Loucy (cell line): ENCODE measurements around the gene CCDC102A.

Source experiments
- H2AFZ ChIP-seq: fragments of 200-600 bp; sonication (generic); 2 replicates; pipeline ENCODE4 v1.6.0; 2016; ENCODE audit warnings: antibody characterized with exemption, mild to moderate bottlenecking, low read length, moderate library complexity
- H3F3A ChIP-seq: fragments of 200-600 bp; 2 replicates; pipeline ENCODE4 v1.6.0; 2016; ENCODE audit warnings: antibody characterized with exemption, low read depth, mild to moderate bottlenecking
- H3K27me3 ChIP-seq: fragments of 200-600 bp; sonication (generic); 2 replicates; pipeline ENCODE4 v1.6.1; 2014; ENCODE audit warnings: low read length, mild to moderate bottlenecking; ENCODE audit not compliant: insufficient read depth, poor library complexity, severe bottlenecking
- H3K36me3 ChIP-seq: fragments of 200-600 bp; sonication (generic); 2 replicates; pipeline ENCODE4 v1.6.1; 2016; ENCODE audit warnings: low read length; ENCODE audit not compliant: insufficient read depth
- H3K4me1 ChIP-seq: fragments of 200-600 bp; sonication (generic); 2 replicates; pipeline ENCODE4 v1.5.1; 2014; ENCODE audit warnings: low read length, mild to moderate bottlenecking; ENCODE audit not compliant: insufficient read depth, poor library complexity, severe bottlenecking
- H3K4me2 ChIP-seq: fragments of 200-600 bp; sonication (generic); 2 replicates; pipeline ENCODE4 v1.6.0; 2014; ENCODE audit warnings: antibody characterized with exemption, low read length, low read depth, mild to moderate bottlenecking; ENCODE audit not compliant: poor library complexity, severe bottlenecking
- H3K4me3 ChIP-seq: fragments of 200-600 bp; sonication (generic); 2 replicates; pipeline ENCODE4 v1.5.1; 2014; ENCODE audit warnings: low read length, mild to moderate bottlenecking, mixed read lengths; ENCODE audit not compliant: poor library complexity, severe bottlenecking
- H3K79me2 ChIP-seq: fragments of 200-600 bp; sonication (generic); 2 replicates; pipeline ENCODE4 v1.6.1; 2014; ENCODE audit warnings: low read length; ENCODE audit not compliant: insufficient read depth
- H3K9ac ChIP-seq: fragments of 200-600 bp; sonication (generic); 2 replicates; pipeline ENCODE4 v1.6.0; 2014; ENCODE audit warnings: mild to moderate bottlenecking, low read depth, low read length, moderate library complexity; ENCODE audit not compliant: poor library complexity, severe bottlenecking
- H3K9me2 ChIP-seq: fragments of 200-600 bp; sonication (generic); replicated peaks from 2 replicates; pipeline ENCODE4 v1.6.1; 2016; ENCODE audit warnings: low read depth, low read length, mixed read lengths
- H3K9me3 ChIP-seq: fragments of 200-600 bp; sonication (generic); 2 replicates; pipeline ENCODE4 v1.6.1; 2014; ENCODE audit warnings: mild to moderate bottlenecking, antibody characterized with exemption, low read length, low read depth; ENCODE audit not compliant: insufficient read depth
- H4K20me1 ChIP-seq: fragments of 200-600 bp; sonication (generic); 2 replicates; pipeline ENCODE4 v1.6.0; 2014; ENCODE audit warnings: antibody characterized with exemption, low read length, mild to moderate bottlenecking; ENCODE audit not compliant: insufficient read depth, poor library complexity, severe bottlenecking
- EZH2phosphoT487 ChIP-seq: fragments of 200-600 bp; IDR thresholded peaks from 2 replicates; pipeline ENCODE4 v1.6.1; 2018; ENCODE audit warnings: antibody characterized with exemption, mild to moderate bottlenecking, moderate library complexity, borderline replicate concordance
- TF ChIP-seq, protein P1 (sequence below): fragments of 200-600 bp; sonication (generic); conservative IDR thresholded peaks from 2 replicates; pipeline ENCODE4 v1.5.1; 2014; ENCODE audit warnings: mild to moderate bottlenecking, antibody characterized with exemption, low read length

Gene CCDC102A

DNA sequence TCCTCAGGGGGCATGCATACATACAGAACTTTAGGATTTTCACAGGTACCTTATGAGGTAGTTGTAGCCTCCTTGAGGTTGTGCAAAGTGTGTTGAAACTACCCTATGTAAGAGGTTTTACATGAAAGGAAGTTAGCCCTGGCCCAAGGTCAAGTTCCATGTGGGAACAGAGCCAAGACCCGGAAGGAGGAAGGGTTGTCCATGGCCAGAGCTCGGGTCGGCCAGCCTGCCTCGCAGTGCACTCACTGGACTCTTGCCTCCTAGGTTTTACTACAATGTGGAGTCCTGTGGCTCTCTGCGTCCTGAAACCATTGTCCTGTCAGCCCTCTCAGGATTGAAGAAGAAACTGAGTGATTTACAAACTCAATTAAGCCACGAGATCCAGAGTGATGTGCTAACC is 65.7 kb downstream of the CCDC102A start:
- H3K4me2 ChIP-seq: no peak overlapping the region
- TF ChIP-seq, protein P1, sequence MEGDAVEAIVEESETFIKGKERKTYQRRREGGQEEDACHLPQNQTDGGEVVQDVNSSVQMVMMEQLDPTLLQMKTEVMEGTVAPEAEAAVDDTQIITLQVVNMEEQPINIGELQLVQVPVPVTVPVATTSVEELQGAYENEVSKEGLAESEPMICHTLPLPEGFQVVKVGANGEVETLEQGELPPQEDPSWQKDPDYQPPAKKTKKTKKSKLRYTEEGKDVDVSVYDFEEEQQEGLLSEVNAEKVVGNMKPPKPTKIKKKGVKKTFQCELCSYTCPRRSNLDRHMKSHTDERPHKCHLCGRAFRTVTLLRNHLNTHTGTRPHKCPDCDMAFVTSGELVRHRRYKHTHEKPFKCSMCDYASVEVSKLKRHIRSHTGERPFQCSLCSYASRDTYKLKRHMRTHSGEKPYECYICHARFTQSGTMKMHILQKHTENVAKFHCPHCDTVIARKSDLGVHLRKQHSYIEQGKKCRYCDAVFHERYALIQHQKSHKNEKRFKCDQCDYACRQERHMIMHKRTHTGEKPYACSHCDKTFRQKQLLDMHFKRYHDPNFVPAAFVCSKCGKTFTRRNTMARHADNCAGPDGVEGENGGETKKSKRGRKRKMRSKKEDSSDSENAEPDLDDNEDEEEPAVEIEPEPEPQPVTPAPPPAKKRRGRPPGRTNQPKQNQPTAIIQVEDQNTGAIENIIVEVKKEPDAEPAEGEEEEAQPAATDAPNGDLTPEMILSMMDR: no peak
- TF ChIP-seq EZH2phosphoT487: no peak
- H3K9ac ChIP-seq: no peak overlapping the region
- H3F3A ChIP-seq: no peaks in the 10 kb centered on the region
- no peaks in the 10 kb centered on the region for H3K9me3 ChIP-seq
- H3K79me2 ChIP-seq: peaks cover 9% of the 10 kb centered on the region; the same call in 1 of the 2 replicates
- peaks cover 12% of the 10 kb centered on the region for H3K4me1 ChIP-seq
- H3K36me3 ChIP-seq: peaks cover 74% of the 10 kb centered on the region; the same call in 1 of the 2 replicates
- H2AFZ ChIP-seq: no peak overlapping the region
- no peaks in the 10 kb centered on the region for H3K9me2 ChIP-seq
- H4K20me1 ChIP-seq: peaks cover 6% of the 10 kb centered on the region
- no peak overlapping the region for H3K4me3 ChIP-seq
- no peaks in the 10 kb centered on the region for H3K27me3 ChIP-seq

DNA sequence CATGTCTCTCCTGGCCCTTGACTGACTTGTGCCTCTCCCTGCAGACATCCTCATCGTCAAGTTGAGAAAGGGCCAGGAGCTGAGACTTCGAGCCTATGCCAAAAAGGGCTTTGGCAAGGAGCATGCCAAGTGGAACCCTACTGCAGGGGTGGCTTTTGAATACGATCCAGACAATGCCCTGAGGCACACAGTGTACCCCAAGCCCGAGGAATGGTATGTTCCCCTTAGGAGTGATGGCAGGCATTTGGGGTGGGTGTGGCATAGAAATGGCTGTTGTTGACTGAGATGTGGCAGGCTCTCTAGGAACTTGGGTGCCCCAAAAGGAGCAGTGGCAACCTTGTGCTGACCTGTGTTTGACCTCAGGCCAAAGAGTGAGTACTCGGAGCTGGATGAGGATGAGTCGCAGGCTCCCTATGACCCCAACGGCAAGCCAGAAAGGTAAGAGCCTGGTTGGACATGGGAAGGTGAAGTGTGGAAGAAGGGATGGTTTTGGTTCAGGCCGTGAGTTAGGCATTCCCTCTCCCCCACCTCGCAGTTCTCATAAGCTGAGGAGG is 66.4 kb downstream of the CCDC102A start:
- Histone ChIP-seq H3K9me2 (no peaks in the 10 kb centered on the region), H3K9me3 (no peaks in the 10 kb centered on the region), H3K4me1 (peaks cover 9% of the 10 kb centered on the region), H3K4me2 (no peak overlapping the region), H3K4me3 (no peak overlapping the region), H3K36me3 (peaks cover 75% of the 10 kb centered on the region; the same call in 1 of the 2 replicates), H3F3A (no peaks in the 10 kb centered on the region), H2AFZ (no peak overlapping the region), H3K9ac (no peak overlapping the region), H3K79me2 (peaks cover 16% of the 10 kb centered on the region), H4K20me1 (peaks cover 13% of the 10 kb centered on the region), H3K27me3 (no peaks in the 10 kb centered on the region)
- TF ChIP-seq, protein P1: no peak
- TF ChIP-seq EZH2phosphoT487: no peak

DNA sequence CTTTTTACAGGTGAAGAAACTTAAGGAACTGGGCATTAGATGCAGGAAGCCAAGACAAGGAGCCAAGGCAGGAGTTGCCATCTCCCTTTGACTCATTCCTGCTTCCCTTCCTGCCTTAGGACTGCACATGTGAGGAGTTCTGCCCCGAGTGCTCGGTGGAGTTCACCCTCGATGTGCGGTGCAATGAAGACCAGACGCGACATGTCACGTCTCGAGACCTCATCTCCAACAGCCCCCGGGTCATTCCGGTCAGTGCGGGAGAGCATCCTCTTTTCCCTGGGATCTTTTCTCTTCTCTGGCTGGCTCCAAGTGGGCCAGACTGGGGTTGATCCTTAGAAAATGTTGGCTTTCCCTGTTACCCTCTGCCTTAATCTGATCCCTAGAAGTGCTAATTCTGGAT is 67.3 kb downstream of the CCDC102A start:
- peaks cover 8% of the 10 kb centered on the region for H3K4me1 ChIP-seq
- peaks cover 68% of the 10 kb centered on the region; the same call in 1 of the 2 replicates for H3K36me3 ChIP-seq
- TF ChIP-seq, protein P1: no peak
- no peak for TF ChIP-seq EZH2phosphoT487
- H3K9me3 ChIP-seq: no peaks in the 10 kb centered on the region
- H3K27me3 ChIP-seq: no peaks in the 10 kb centered on the region
- no peaks in the 10 kb centered on the region for H3K9me2 ChIP-seq
- H3K4me3 ChIP-seq: no peak overlapping the region
- peaks cover 26% of the 10 kb centered on the region for H3K79me2 ChIP-seq
- no peak overlapping the region for H3K9ac ChIP-seq
- H3K4me2 ChIP-seq: no peak overlapping the region
- H2AFZ ChIP-seq: no peak overlapping the region
- H3F3A ChIP-seq: no peaks in the 10 kb centered on the region
- H4K20me1 ChIP-seq: peaks cover 20% of the 10 kb centered on the region
